GM21390 (cell line): ENCODE measurements around the gene ARIH2.
"Not testable (repeated sequence)": the region's sequence is repeated elsewhere in the genome, so short reads cannot be mapped to it uniquely, and the experiment has no call there.

Source experiments
- ATAC-seq: cut with Tn5 transposase; IDR thresholded peaks from one replicate; pipeline ENCODE4 v1.9.1; 2021; ENCODE audit not compliant: unreplicated experiment

Gene ARIH2

DNA sequence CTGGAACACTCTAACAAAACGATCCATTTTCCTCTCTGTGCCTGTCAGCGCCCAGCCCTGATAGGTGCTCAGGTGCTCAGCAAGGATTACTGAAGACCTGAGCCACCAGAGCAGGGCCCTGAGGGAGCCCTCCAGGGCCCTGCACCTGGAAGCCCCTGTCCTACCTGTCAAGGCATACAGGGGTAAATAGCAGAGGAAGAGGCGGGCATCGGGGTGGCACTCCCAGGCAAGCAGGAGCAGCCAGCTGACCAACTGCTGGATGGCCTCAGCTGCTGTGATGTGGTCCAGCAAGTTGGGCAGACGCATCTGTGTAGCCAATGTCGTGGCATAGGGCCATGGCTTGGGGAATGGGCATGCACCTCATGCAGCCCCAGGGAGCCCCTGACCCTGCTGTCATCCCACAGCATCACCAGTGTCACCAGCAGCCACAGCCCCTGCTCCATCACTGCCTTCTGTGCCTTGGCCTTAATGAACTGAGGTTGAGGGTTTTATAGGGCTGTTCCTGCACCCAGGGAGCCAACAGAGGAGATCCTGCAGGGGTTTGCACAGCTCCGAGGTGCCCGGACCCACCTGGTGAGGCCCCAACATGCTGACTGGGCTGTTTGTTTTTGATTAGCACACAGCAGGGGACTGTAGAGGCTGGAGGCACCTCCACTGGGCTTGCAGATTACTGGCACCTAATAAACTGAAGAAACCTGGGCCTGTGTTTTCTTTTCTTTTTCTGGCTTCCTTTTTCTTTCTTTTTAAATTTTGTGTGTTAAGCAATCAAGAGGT is 80.6 kb downstream of the ARIH2 start:
- ATAC-seq, result no peak

DNA sequence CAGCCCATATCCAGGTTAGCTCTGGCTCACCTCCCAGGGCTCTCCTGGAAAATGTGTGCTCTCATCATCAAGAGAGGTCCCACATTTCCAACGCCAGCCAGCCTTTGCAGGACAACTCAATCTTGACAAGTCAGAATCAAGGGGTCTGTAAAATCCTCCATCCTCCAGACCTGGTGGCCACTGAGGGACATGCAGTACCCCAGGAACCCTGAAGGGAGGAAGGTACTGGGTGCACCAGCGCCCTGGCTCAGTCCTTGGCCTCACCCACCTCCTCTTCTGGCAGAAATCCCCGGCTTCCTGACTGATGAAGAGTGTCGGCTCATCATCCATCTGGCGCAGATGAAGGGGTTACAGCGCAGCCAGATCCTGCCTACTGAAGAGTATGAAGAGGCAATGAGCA is 82.5 kb downstream of the ARIH2 start:
- no peak for ATAC-seq

- no peak for ATAC-seq
These were observed 86.0 kb downstream of the ARIH2 start for GRCh38 chr3:49004352-49005302.

- no peak for ATAC-seq
These were observed 86.7 kb downstream of the ARIH2 start for GRCh38 chr3:49005303-49005680.

DNA sequence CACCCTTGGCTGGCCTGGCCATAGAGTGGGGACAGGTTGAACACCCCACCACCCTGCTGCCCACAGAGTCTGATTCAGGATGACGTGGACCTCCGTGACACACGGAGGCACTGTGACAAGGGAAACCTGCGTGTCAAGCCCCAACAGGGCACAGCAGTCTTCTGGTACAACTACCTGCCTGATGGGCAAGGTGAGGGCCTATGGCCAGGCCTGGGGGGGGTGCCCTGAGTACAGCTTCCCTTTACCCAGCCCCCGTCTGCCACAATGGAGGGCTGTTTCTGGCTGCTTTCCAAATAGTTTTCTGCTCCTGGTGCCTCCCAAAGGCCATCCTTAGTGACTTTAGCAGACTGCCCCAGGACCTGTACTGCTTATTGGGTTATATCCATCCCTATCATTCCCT is 87.4 kb downstream of the ARIH2 start:
- ATAC-seq, result no peak

DNA sequence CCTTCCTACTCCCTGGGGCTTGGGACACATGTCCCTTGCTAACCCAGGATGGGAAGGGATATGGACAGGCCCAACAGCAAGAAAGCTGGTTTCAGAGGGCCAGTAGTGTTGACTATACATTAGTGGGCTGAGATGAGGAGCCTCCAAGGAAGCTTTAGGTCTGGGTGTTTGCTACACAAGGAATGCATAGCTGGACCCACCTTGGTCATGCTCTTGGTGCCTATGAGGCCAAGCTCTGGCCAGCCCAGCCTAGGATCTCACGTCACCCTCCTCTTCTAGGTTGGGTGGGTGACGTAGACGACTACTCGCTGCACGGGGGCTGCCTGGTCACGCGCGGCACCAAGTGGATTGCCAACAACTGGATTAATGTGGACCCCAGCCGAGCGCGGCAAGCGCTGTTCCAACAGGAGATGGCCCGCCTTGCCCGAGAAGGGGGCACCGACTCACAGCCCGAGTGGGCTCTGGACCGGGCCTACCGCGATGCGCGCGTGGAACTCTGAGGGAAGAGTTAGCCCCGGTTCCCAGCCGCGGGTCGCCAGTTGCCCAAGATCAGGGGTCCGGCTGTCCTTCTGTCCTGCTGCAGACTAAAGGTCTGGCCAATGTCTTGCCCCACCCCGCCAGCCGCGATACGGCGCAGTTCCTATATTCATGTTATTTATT is 87.9 kb downstream of the ARIH2 start:
- ATAC-seq, result no peak

GRCh38 chr3:49007068-49007770 is 88.6 kb downstream of the ARIH2 start, which contains the start of gene WDR6:
Gene WDR6 (plus strand): TSS chr3:49007391. CDS start chr3:49007432, 41 bp downstream.
- ATAC-seq, result peak; percentile 83

DNA sequence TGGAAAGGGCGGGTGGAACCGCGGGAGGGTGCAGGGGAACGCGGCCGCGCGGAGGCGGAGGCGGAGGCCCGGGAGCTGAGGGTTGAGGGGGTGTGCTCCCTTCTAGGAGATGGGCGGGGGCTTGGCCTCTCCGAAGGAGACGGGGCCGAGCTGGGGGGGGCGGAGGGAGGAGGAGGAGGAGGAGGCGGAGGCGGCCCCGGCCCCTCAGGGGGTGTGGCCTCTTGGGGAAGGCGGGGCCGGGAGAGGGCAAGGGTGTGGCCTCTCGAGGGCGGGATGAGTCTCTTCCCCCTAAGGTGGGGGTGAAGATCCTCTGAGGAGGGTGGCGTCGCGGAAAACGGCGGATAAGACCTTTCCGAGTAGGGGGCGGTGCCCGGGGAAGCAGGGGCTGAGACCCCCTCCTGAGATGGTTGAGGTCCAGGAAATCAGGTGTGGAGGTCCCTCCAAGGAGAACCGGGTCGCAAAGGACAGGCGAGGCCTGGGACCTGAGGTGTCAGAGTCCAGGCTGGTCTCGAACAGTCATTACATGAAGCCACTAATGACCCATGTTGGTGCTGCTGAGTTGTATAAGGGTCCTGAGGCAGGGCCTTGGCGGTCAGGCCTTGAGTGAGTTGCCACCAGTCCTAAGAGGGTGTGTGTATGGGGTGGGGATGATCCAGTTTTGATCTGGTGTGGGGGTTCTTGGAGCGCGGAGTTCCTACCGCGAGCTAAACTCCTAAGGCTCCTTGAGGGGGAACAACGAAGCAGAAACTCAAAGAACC is 89.3 kb downstream of the ARIH2 start:
- peak; percentile 45 for ATAC-seq

GRCh38 chr3:49008627-49009026 is 90.0 kb downstream of the ARIH2 start:
- not testable (repeated sequence) for ATAC-seq

GRCh38 chr3:49009396-49009795 is 90.8 kb downstream of the ARIH2 start:
- ATAC-seq, result no peak

DNA sequence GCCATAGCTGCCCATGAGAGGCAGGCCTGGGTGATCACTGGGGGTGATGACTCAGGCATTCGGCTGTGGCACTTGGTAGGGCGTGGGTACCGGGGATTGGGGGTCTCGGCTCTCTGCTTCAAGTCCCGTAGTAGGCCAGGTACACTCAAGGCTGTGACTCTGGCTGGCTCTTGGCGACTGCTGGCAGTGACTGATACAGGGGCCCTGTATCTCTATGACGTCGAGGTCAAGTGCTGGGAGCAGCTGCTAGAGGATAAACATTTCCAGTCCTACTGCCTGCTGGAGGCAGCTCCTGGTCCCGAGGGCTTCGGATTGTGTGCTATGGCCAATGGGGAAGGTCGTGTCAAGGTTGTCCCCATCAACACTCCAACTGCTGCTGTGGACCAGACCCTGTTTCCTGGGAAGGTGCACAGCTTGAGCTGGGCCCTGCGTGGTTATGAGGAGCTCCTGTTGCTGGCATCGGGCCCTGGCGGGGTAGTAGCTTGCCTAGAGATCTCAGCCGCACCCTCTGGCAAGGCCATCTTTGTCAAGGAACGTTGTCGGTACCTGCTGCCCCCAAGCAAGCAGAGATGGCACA is 93.9 kb downstream of the ARIH2 start:
- no peak for ATAC-seq

GRCh38 chr3:49013113-49013737 is 94.6 kb downstream of the ARIH2 start:
- no peak for ATAC-seq

DNA sequence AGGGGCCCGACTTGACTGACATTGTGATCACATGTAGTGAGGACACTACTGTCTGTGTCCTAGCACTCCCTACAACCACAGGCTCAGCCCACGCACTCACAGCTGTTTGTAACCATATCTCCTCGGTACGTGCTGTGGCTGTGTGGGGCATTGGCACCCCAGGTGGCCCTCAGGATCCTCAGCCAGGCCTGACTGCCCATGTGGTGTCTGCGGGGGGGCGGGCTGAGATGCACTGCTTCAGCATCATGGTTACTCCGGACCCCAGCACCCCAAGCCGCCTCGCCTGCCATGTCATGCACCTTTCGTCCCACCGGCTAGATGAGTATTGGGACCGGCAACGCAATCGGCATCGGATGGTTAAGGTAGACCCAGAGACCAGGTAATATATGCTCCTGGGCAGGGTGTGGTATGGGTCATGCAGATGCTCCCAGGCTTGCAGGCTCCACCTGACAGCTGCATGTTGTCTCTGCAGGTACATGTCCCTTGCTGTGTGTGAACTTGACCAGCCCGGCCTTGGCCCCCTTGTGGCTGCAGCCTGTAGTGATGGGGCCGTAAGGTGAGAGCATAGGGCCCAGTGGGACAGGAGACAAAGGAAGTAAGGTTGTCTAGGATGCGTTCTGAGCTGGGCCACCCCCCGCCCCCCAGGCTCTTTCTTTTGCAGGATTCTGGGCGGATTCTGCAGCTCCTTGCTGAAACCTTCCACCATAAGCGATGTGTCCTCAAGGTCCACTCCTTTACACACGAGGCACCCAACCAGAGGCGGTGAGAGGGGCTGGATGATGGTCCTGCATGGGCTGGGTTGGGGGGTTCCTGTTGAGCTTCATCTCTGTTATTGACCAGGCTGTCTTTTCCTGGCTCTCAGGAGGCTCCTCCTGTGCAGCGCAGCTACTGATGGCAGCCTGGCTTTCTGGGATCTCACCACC is 95.4 kb downstream of the ARIH2 start:
- no peak for ATAC-seq

DNA sequence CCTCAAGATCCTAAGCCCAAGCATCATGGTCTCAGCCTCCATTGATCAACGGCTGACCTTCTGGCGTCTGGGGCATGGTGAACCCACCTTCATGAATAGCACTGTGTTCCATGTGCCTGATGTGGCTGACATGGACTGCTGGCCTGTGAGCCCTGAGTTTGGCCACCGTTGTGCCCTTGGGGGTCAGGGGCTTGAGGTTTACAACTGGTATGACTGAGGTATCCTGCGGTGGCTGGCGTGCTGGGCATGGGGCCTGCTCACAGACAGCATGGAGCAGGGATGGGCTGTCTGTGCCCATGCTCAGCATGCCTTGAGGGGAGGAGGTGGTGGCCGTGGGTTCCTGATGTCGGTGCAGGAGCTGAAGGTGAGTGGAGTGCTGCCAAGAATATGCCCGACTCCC is 96.4 kb downstream of the ARIH2 start:
- ATAC-seq, result no peak

GRCh38 chr3:49015765-49016164 is 97.1 kb downstream of the ARIH2 start:
- no peak for ATAC-seq

DNA sequence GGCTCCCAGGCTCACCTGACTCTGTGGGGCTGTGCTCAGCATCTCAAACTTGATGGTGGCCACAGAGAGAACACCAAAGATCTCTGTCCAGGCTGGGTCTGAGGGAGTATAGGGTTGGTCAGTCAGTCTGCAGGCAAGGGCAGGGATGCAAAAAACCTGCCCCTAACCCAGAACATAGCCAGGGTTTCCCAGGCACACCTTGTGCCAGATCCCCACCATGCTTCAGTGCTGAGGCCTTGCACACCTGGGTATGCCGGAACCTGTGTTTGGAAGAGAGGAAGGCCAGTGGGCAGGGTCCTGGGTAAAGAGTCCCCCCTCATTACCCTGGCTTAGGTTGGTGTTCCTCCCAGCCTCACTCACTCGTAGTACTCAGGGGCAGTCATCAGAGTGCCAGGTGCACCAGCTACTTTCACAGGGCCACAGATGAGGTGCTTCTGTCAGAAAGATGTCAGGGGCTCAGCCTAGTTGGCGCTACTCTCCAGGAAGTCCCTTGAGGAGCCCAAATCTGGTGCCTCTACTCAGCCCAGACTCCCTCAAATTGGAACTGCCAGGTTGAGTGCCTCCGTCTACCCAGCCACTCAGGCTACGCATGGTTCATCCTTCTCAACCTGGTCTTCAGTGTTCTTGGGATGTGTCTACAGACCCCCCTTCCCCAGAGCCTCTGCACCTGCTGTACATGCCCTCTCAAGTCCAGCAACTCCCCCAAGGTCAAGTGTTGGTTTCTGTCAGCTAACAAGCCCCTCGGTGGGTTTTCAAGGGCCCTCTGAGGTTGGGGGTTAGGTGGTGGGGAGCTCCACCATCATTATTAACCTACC is 98.0 kb downstream of the ARIH2 start:
- ATAC-seq, result no peak

- ATAC-seq, result no peak
These were observed 98.8 kb downstream of the ARIH2 start for GRCh38 chr3:49017229-49017970.
